Spinal cord (tissue), 10 donors: ENCODE results near the gene SPTSSB. TPM values are rescaled to one million over a fixed set of nuclear protein-coding genes. Genes with fewer than 3 reads are reported as not detected.

ENCODE experiments used
- DNase-seq, 6 donors: peaks; one replicate each; pipeline versions ENCODE4 v3.0.0 to v3.0.0-alpha.2; 2013 to 2015; ENCODE audit warnings: low spot score in 6 of 6, low read depth in 4 of 6
- H3K27ac ChIP-seq: one replicate; pipeline ENCODE4 v1.5.1; 2013; ENCODE audit warnings: low read depth, low read length, control low read depth
- H3K27me3 ChIP-seq: one replicate; pipeline ENCODE4 v1.6.1; 2013; ENCODE audit warnings: low read length; ENCODE audit not compliant: control insufficient read depth, insufficient read depth
- H3K36me3 ChIP-seq: one replicate; pipeline ENCODE4 v1.6.1; 2013; ENCODE audit warnings: low read length; ENCODE audit not compliant: control insufficient read depth, insufficient read depth
- H3K4me1 ChIP-seq: one replicate; pipeline ENCODE4 v1.6.1; 2013; ENCODE audit warnings: low read length; ENCODE audit not compliant: control insufficient read depth, insufficient read depth
- H3K4me3 ChIP-seq: one replicate; pipeline ENCODE4 v1.5.1; 2013; ENCODE audit warnings: low read depth, low read length, control low read depth
- H3K9me3 ChIP-seq: one replicate; pipeline ENCODE4 v1.6.1; 2013; ENCODE audit warnings: low read length; ENCODE audit not compliant: control insufficient read depth, insufficient read depth
- WGBS: methylation state at CpG from one replicate; pipeline ENCODE4 v1.1.5; 2013; ENCODE audit warnings: missing lambda C conversion rate; ENCODE audit not compliant: insufficient coverage; 5-methylcytosine and 5-hydroxymethylcytosine counted together
- long read RNA-seq, 4 donors: transcript quantifications; one replicate each; lab custom pipeline, GENCODE V29; 2026
- polyA plus RNA-seq, 2 donors: library from polyadenylated mRNA; unstranded; fragments of 120-200 nt; gene quantifications; one replicate each; pipeline ENCODE4 v1.2.1, GENCODE V29; 2013; ENCODE audit not compliant: insufficient read length in 2 of 2
- total RNA-seq, 2 donors: library from RNA; depleted of rRNA in 1 of 2; stranded (reverse); fragments of 120-200 nt in 1 of 2; fragments of >200 nt in 1 of 2; gene quantifications; one replicate each; pipeline versions ENCODE4 v1.2.3 to v1.2.4, GENCODE V29; 2013 to 2014
- donor health status: healthy.

SPTSSB gene
- total RNA-seq (10 to 100 TPM in 1 of 2 donors, 1 to 10 TPM in 1; 1.9 to 10.4 TPM), polyA plus RNA-seq (10 to 100 TPM; 10.6 to 16.1 TPM)
- long read RNA-seq, donor 1, transcript SPTSSB-201 (3 exons, 3,103 nt) = major isoform, 11 of 12 reads
- long read RNA-seq, donor 1, partial matches to known transcripts = 0 of 12 reads
- long read RNA-seq, donor 1, other reads (novel, unspliced or antisense) = 0 of 12 reads
- long read RNA-seq, donor 2, partial matches to known transcripts = 0 of 3 reads
- long read RNA-seq, donor 2, other reads (novel, unspliced or antisense) = 0 of 3 reads
- long read RNA-seq, donor 3, partial matches to known transcripts = 0 of 2 reads
- long read RNA-seq, donor 3, other reads (novel, unspliced or antisense) = 0 of 2 reads
- long read RNA-seq, donor 4, transcript SPTSSB-201 (3 exons, 3,103 nt) = major isoform, 10 of 11 reads
- long read RNA-seq, donor 4, partial matches to known transcripts = 0 of 11 reads
- long read RNA-seq, donor 4, other reads (novel, unspliced or antisense) = 0 of 11 reads

- H3K9me3 ChIP-seq = no peaks in the 10 kb centered on the region
- peak within 1 kb of the TSS; percentile 60 for H3K4me3 ChIP-seq
- H3K27ac ChIP-seq = peak within 1 kb of the TSS; percentile 35
- under 1% methylated on average over 51 of the region's 53 CpGs for WGBS
- peak; percentile 31 to 86 (median 40) for DNase-seq
- H3K36me3 ChIP-seq = no peaks in the 10 kb centered on the region
- H3K27me3 ChIP-seq = peaks cover 3% of the 10 kb centered on the region
- H3K4me1 ChIP-seq = peaks cover 20% of the 10 kb centered on the region
Observed at GRCh38 chr3:161371441-161372320, at the start of gene SPTSSB. Gene SPTSSB, minus strand, starts transcription at chr3:161371517. Its CDS starts 25,194 bp downstream, at chr3:161346323.

DNA sequence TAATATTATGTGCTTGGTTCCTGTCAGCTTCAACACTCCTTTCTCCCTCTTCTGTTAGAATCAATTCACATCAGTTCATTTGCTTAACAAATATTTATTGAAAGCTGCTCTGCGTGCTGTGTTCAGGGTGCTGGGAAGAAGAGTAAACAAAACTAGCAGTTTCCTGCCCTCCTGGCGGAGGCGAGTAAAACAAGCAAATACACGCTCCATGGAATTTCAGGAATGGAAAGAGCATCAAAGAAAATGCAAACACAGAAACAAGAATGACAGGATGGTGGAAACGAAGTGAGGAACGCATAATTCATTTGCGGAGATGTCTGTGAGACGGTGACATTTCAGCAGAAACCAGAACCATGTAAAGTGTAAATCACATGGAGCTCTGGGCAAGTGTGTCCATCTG lies 49.4 kb upstream of the SPTSSB start:
- no peaks in the 10 kb centered on the region for H3K36me3 ChIP-seq
- no peak overlapping the region for H3K4me3 ChIP-seq
- no peaks in the 10 kb centered on the region for H3K9me3 ChIP-seq
- no peaks in the 10 kb centered on the region for H3K4me1 ChIP-seq
- no peaks in the 10 kb centered on the region for H3K27me3 ChIP-seq
- H3K27ac ChIP-seq = no peak overlapping the region
- DNase-seq = peak in 1 of 6 donors; percentile 52
- 27% methylated on average over 7 of the region's 8 CpGs for WGBS

- H3K4me1 ChIP-seq = no peaks in the 10 kb centered on the region
- no peak overlapping the region for H3K27ac ChIP-seq
- no CpG with 5 or more reads among the region's 3 CpGs for WGBS
- no peaks in the 10 kb centered on the region for H3K9me3 ChIP-seq
- H3K27me3 ChIP-seq = no peaks in the 10 kb centered on the region
- no peak overlapping the region for H3K4me3 ChIP-seq
- H3K36me3 ChIP-seq = no peaks in the 10 kb centered on the region
- DNase-seq = no peak
Observed at GRCh38 chr3:161419555-161420333, 48.4 kb upstream of the SPTSSB start.

- Histone ChIP-seq H3K4me1 (peaks cover 3% of the 10 kb centered on the region), H3K9me3 (no peaks in the 10 kb centered on the region), H3K4me3 (no peak overlapping the region), H3K27me3 (no peaks in the 10 kb centered on the region), H3K27ac (peak overlapping the region; percentile 76), H3K36me3 (no peaks in the 10 kb centered on the region)
- WGBS = no CpG with 5 or more reads among the region's 1 CpG
- peak in 3 of 6 donors; percentile 22 to 84 (median 32) for DNase-seq
Observed at GRCh38 chr3:161415506-161416231, 44.4 kb upstream of the SPTSSB start.

DNA sequence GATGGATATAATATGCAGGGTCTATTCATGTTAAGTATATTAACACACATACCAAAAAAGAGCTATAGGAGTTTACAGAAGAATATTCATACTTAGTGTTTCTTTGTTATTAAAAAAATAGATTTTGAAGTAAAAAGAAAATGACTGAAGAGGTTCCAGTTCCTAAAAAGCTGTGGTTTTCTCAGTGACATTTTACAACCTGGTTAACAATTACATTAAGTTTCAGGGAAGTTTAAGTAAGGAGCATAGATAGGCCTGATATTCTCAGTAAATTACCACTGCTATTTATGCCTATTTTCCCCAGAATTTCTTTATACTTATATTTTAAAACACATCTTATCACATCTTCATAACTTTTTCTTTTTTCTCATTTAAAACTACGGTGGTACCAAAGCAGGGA lies 43.6 kb upstream of the SPTSSB start:
- no peak overlapping the region for H3K4me3 ChIP-seq
- H3K27me3 ChIP-seq = no peaks in the 10 kb centered on the region
- no peak for DNase-seq
- H3K36me3 ChIP-seq = no peaks in the 10 kb centered on the region
- no peaks in the 10 kb centered on the region for H3K9me3 ChIP-seq
- H3K27ac ChIP-seq = no peak overlapping the region
- no CpG with 5 or more reads among the region's 1 CpG for WGBS
- peaks cover 3% of the 10 kb centered on the region for H3K4me1 ChIP-seq

- DNase-seq = no peak
- peaks cover 3% of the 10 kb centered on the region for H3K4me1 ChIP-seq
- no CpG with 5 or more reads among the region's 1 CpG for WGBS
- no peaks in the 10 kb centered on the region for H3K27me3 ChIP-seq
- H3K27ac ChIP-seq = no peak overlapping the region
- no peak overlapping the region for H3K4me3 ChIP-seq
- no peaks in the 10 kb centered on the region for H3K36me3 ChIP-seq
- H3K9me3 ChIP-seq = no peaks in the 10 kb centered on the region
Observed at GRCh38 chr3:161413855-161414210, 42.5 kb upstream of the SPTSSB start.

DNA sequence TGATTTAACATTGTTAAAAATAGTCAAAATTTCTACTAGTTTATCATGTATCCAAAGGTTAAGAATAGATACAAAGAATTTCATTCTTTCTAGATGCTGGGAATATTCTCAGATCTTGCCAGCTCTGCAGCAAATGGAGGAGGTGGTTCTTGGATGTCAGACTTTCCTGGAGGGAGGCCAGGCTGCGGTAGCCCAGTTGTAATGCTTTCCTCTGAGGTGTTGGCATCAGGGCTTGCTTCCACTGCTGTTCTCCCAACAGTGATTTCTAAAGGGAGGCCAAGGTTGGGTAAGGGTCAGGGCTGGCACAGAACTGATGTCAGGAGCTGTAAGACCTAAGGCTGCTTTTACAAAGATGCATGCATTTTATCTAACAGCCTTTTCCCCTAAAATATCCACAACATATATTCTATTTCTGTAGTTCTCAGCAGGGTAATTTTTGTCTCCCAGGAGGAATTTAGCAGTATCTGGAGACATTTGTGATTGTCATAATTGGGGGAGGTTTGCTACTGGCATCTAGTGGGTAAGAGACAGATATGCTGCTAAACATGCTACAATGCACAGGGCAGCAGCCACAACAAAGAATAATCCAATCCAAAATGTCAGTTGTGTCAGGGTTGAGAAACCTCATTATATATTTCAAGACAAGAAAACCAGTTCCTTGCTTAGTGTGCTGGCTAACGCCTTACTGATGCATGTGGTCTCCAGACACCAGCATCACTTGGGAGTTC lies 42.0 kb upstream of the SPTSSB start:
- Histone ChIP-seq H3K36me3 (no peaks in the 10 kb centered on the region), H3K27ac (no peak overlapping the region), H3K9me3 (no peaks in the 10 kb centered on the region), H3K4me3 (no peak overlapping the region), H3K4me1 (peaks cover 3% of the 10 kb centered on the region), H3K27me3 (no peaks in the 10 kb centered on the region)
- WGBS = no CpG with 5 or more reads among the region's 2 CpGs
- peak in 2 of 6 donors; percentile 41 to 80 for DNase-seq

DNA sequence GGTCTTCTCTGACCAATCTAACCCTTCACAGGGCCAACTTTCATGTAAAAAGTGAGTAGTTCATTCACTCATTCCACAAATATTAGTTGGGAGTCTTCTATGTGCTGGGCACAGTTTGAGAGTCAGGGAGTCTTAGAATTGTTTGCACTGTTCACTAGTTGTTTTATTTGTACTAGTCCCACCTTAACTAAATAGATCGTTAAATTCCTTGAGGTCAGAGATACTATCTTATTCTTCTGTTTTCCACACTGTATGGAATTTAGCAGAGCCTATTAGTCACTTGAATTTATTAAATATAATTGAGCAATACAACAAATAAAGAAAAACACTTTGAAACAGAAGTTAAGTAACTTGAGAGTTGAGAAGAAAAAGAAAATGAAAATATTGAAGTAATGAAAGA lies 40.8 kb upstream of the SPTSSB start:
- no peak overlapping the region for H3K4me3 ChIP-seq
- H3K4me1 ChIP-seq = peaks cover 3% of the 10 kb centered on the region
- H3K27ac ChIP-seq = no peak overlapping the region
- no peak for DNase-seq
- H3K9me3 ChIP-seq = no peaks in the 10 kb centered on the region
- WGBS = no CpG with 5 or more reads among the region's 1 CpG
- H3K36me3 ChIP-seq = no peaks in the 10 kb centered on the region
- H3K27me3 ChIP-seq = no peaks in the 10 kb centered on the region
